ENCODE data around the gene AUTS2. TPM values are rescaled to one million over a fixed set of nuclear protein-coding genes. Genes with fewer than 3 reads are reported as not detected.

Gene AUTS2
- total RNA-seq, 1 donor from 2014 or later: 94.1 TPM

DNA sequence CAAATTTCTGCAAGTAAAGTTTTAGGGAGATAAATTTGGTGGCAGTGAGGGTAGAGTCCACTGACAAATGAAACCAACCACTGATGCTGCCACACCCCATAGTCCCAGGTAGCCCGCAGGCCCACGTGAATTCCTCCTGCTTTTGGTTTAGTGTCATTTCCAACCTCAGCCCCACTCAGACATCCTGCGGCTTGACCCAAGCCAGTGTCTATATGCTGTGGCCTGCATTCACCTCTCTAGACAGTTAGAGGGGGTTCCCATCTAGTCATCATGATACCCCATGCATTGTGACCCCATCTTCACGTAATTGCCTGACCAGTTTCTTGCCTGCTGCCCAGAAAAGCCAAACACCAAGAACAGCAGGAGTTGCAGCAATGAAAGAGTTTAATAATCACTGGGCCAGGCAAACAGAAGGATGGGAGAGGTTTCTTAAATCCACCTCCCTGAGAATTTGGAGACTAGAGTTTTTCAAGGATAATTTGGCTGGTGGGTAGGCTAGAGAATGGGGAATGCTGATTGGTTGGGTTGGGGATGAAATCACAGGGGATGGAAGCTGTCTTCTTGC, 1201.6 kb downstream of the AUTS2 start:
- H3K9me3 Mint-ChIP-seq: peaks cover 25% of the 10 kb centered on the region
- DNase-seq (ENCODE audit: extremely low spot score, unreplicated experiment): no peak

GRCh38 chr7:70805360-70805759, 1207.1 kb downstream of the AUTS2 start:
- Mint-ChIP-seq H3K9me3 (peaks cover 20% of the 10 kb centered on the region), H3K4me3 (no peak overlapping the region), H3K27me3 (peaks cover 4% of the 10 kb centered on the region), H3K4me1 (ENCODE audit: unreplicated experiment) (no peaks in the 10 kb centered on the region), H3K36me3 (peaks cover under 1% of the 10 kb centered on the region), H3K27ac (no peak overlapping the region)
- TF ChIP-seq, protein P1, sequence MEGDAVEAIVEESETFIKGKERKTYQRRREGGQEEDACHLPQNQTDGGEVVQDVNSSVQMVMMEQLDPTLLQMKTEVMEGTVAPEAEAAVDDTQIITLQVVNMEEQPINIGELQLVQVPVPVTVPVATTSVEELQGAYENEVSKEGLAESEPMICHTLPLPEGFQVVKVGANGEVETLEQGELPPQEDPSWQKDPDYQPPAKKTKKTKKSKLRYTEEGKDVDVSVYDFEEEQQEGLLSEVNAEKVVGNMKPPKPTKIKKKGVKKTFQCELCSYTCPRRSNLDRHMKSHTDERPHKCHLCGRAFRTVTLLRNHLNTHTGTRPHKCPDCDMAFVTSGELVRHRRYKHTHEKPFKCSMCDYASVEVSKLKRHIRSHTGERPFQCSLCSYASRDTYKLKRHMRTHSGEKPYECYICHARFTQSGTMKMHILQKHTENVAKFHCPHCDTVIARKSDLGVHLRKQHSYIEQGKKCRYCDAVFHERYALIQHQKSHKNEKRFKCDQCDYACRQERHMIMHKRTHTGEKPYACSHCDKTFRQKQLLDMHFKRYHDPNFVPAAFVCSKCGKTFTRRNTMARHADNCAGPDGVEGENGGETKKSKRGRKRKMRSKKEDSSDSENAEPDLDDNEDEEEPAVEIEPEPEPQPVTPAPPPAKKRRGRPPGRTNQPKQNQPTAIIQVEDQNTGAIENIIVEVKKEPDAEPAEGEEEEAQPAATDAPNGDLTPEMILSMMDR (conservative IDR thresholded peaks at IDR 0.05): no peak
- DNase-seq (ENCODE audit: extremely low spot score, unreplicated experiment): no peak

More for the DNA sequence above, 1201.6 kb downstream of the AUTS2 start:
- H3K27me3 Mint-ChIP-seq: no peaks in the 10 kb centered on the region
- peaks cover 14% of the 10 kb centered on the region for H3K36me3 Mint-ChIP-seq
- no peak overlapping the region for H3K4me3 Mint-ChIP-seq
- TF ChIP-seq, protein P1 (conservative IDR thresholded peaks at IDR 0.05): no peak
- H3K4me1 Mint-ChIP-seq (ENCODE audit: unreplicated experiment): peaks cover 7% of the 10 kb centered on the region
- H3K27ac Mint-ChIP-seq: no peak overlapping the region

GRCh38 chr7:70807650-70808049, 1209.4 kb downstream of the AUTS2 start:
- H3K36me3 Mint-ChIP-seq: no peaks in the 10 kb centered on the region
- TF ChIP-seq, protein P1 (conservative IDR thresholded peaks at IDR 0.05): no peak
- no peaks in the 10 kb centered on the region for H3K4me1 Mint-ChIP-seq (ENCODE audit: unreplicated experiment)
- no peak overlapping the region for H3K27ac Mint-ChIP-seq
- peaks cover 8% of the 10 kb centered on the region for H3K9me3 Mint-ChIP-seq
- DNase-seq (ENCODE audit: extremely low spot score, unreplicated experiment): peak; percentile 29
- H3K4me3 Mint-ChIP-seq: no peak overlapping the region
- peaks cover 6% of the 10 kb centered on the region for H3K27me3 Mint-ChIP-seq

GRCh38 chr7:70808876-70809275, 1210.6 kb downstream of the AUTS2 start:
- TF ChIP-seq, protein P1 (conservative IDR thresholded peaks at IDR 0.05): no peak
- H3K4me3 Mint-ChIP-seq: no peak overlapping the region
- H3K36me3 Mint-ChIP-seq: no peaks in the 10 kb centered on the region
- no peaks in the 10 kb centered on the region for H3K4me1 Mint-ChIP-seq (ENCODE audit: unreplicated experiment)
- H3K27ac Mint-ChIP-seq: no peak overlapping the region
- H3K9me3 Mint-ChIP-seq: no peaks in the 10 kb centered on the region
- no peak for DNase-seq (ENCODE audit: extremely low spot score, unreplicated experiment)
- peaks cover 6% of the 10 kb centered on the region for H3K27me3 Mint-ChIP-seq

DNA sequence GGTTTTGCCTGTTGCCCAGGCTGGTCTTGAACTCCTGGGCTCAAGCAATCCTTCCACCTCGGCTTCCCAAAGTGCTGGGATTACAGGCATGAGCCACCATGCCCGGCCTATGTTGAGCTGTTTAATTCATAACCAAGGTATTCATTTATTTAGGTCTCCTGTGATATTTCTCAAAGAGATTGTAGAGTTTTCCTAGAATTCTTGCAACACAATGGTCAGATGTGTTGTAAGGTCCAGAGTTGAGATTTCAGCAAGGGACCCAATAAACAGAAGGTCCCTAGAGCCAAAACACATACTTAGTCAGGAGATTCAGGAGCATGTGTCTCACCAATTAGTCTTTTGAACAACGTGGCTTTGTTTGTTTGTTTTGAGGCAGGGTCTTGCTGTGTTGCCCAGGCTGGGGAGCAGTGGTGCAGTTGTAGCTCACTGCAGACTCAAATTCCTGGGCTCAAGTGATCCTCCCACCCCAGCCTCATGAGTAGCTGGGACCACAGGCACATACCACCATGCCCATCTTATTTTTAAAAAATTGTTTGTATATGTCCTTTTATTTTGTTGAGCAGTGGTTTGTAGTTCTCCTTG, 1212.4 kb downstream of the AUTS2 start:
- TF ChIP-seq, protein P1 (conservative IDR thresholded peaks at IDR 0.05): no peak
- H3K4me1 Mint-ChIP-seq (ENCODE audit: unreplicated experiment): no peaks in the 10 kb centered on the region
- H3K27me3 Mint-ChIP-seq: peaks cover 6% of the 10 kb centered on the region
- no peaks in the 10 kb centered on the region for H3K9me3 Mint-ChIP-seq
- no peaks in the 10 kb centered on the region for H3K36me3 Mint-ChIP-seq
- H3K4me3 Mint-ChIP-seq: no peak overlapping the region
- DNase-seq (ENCODE audit: extremely low spot score, unreplicated experiment): peak; percentile 15
- no peak overlapping the region for H3K27ac Mint-ChIP-seq
